NCI-H1092 treated with DMSO at 0.1 percent for 48 hours (cell line): Measurements from ENCODE around the gene ADRA2B.
"Not testable (repeated sequence)": the region's sequence is repeated elsewhere in the genome, so short reads cannot be mapped to it uniquely, and the experiment has no call there.

Experiments
- DNase-seq: peaks from one replicate; lab custom pipeline; 2025; lab: John Stamatoyannopoulos, UW

The ADRA2B gene

DNA sequence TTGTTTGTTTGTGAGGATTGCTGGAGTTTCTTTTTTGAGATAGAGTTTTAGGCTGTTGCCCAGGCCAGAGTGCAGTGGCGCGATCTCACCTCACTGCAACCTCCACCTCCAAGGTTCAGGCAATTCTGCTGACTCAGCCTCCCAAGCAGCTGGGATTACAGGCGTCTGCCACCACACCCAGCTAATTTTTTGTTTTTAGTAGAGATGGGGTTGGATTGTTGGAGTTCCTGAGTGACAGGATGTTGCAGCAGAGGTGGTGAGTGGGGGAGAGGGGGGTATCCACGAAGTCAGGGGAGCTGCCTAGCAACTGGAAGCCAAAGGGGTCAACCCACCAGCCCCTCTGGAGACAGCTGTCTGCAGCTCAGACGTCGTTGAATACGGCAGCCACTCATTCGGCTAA is 46.5 kb downstream of the ADRA2B start:
- DNase-seq, result not testable (repeated sequence)

DNA sequence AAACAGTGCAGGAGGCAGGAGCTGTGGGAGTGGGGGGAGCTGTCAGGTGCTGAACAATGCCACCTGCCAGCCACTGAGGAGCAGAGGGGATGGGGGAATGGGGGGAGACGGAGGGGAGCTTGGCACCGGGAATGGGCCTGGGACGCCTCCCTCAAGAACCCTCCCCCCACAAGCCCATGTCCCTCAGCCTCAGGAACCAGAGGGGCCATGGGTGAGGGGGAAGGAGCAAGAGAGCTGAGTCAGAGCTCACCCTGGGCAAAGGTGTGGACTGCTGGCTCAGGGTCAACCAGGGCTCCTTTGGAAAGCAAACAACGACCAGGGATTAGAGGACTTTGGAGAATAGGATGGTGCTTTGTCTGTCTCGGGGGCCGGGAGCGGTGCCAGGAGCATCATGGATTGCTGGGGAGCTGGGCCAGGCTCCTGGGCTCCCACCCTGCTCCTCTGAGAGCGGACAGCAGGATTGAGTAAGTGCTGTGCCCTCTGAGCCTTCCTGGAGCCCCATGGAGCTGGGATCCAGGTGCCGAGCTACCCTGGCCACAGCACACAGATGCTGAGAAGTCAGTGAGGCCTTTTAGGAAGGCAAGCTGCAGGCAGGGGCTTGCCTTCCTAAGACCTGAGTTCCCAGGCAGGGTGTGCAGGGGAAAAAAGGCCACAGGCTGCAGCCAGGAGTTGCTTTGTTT is 48.3 kb downstream of the ADRA2B start:
- peak; percentile 93 for DNase-seq

GRCh38 chr2:96067098-96067660 is 49.2 kb downstream of the ADRA2B start:
- not testable (repeated sequence) for DNase-seq

DNA sequence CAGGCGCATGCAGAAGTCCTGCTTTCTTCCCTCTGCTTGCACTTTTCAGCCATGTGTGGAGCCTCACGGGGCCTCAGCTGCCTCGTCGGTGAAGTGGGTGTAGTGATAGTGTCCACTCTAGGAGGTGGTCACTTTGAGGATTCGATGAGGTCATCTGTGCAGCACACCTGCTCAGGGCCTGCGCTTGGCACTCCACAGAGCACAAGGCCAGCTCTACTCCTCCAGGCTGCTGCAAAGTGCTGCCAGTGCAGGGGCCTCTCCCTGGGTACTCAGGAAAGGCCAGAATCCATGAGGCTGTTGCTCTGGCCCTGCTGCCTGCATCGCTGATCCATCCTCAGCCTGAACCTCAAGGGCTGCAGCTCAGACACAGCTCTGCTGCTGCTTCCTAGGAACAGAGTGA is 49.9 kb downstream of the ADRA2B start:
- not testable (repeated sequence) for DNase-seq

DNA sequence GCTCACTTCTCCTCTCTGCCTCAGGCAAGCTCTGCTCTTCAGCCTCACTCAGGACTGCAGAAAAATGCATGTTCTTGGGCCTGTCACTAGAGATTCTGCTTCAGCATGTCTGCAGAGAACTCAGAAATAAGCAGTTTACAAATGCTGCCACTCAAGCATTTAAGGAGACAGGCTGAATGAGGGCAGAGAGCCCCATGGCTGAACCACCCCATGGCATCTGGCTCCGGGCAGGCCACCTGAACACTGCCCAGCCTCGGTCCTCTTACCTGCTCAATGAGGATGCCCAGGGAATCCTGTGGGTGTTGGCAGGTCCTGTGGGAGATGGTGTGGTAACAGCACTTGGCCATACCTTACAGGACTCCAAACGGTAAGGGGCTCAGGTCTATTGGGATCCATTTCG is 50.4 kb downstream of the ADRA2B start:
- not testable (repeated sequence) for DNase-seq

GRCh38 chr2:96065381-96065930 is 50.9 kb downstream of the ADRA2B start:
- DNase-seq, result no peak

- DNase-seq, result not testable (repeated sequence)
Measured at GRCh38 chr2:96064760-96065159, 51.6 kb downstream of the ADRA2B start.

GRCh38 chr2:96064047-96064675 is 52.2 kb downstream of the ADRA2B start:
- DNase-seq, result not testable (repeated sequence)

- not testable (repeated sequence) for DNase-seq
Measured at GRCh38 chr2:96063116-96063899, 53.1 kb downstream of the ADRA2B start.
